OCI-LY7 (cell line): ENCODE results near the gene DSG2. TPM values are rescaled to one million over a fixed set of nuclear protein-coding genes. Genes with fewer than 3 reads are reported as not detected.
"Not testable (repeated sequence)": the region's sequence is repeated elsewhere in the genome, so short reads cannot be mapped to it uniquely, and the experiment has no call there.

Source experiments
- BruUV-seq: library from RNA; stranded (reverse); fragments of 400-500 nt; replicated peaks from 2 replicates; lab custom pipeline; 2021; lab: Mats Ljungman, UMichigan
- CTCF ChIA-PET: fragments of 300-600 bp; sonication (Branson Sonifier 250); formaldehyde crosslinking; loops from one replicate; lab custom pipeline; 2022; ENCODE audit warnings: antibody characterized with exemption; ENCODE audit not compliant: unreplicated experiment; lab: Charles Lee
- POLR2A ChIA-PET: fragments of 300-600 bp; sonication (Branson Sonifier 250); formaldehyde crosslinking; loops from one replicate; lab custom pipeline; 2022; ENCODE audit warnings: antibody characterized with exemption; lab: Charles Lee
- DNase-seq: peaks from one replicate; pipeline ENCODE4 v3.0.0-alpha.2; 2015; ENCODE audit warnings: low spot score
- H2AFZ ChIP-seq: fragments of 200-600 bp; sonication (generic), shearing (Covaris generic); 2 replicates; pipeline ENCODE4 v1.6.1; 2014; ENCODE audit warnings: mild to moderate bottlenecking, antibody characterized with exemption, low read length, moderate library complexity
- H3K27ac ChIP-seq: fragments of 200-600 bp; sonication (generic); 2 replicates; pipeline ENCODE4 v1.5.1; 2014; ENCODE audit warnings: mixed run types, low read depth, mild to moderate bottlenecking, moderate library complexity, low read length, inconsistent platforms; ENCODE audit not compliant: poor library complexity, severe bottlenecking
- H3K36me3 ChIP-seq: fragments of 200-600 bp; sonication (generic); 2 replicates; pipeline ENCODE4 v1.6.1; 2014; ENCODE audit warnings: mild to moderate bottlenecking, antibody characterized with exemption, low read length, moderate library complexity, mixed read lengths; ENCODE audit not compliant: insufficient read depth
- H3K4me1 ChIP-seq: fragments of 200-600 bp; sonication (generic); 2 replicates; pipeline ENCODE4 v1.5.1; 2014; ENCODE audit warnings: mild to moderate bottlenecking, low read length; ENCODE audit not compliant: insufficient read depth, poor library complexity, severe bottlenecking
- H3K4me2 ChIP-seq: fragments of 200-600 bp; sonication (generic); 2 replicates; pipeline ENCODE4 v1.6.1; 2014; ENCODE audit warnings: mild to moderate bottlenecking, low read length
- H3K4me3 ChIP-seq: fragments of 200-600 bp; sonication (generic); 2 replicates; pipeline ENCODE4 v1.5.1; 2014; ENCODE audit warnings: mild to moderate bottlenecking, low read depth, low read length; ENCODE audit not compliant: poor library complexity, severe bottlenecking
- H3K79me2 ChIP-seq: fragments of 200-600 bp; sonication (generic); 2 replicates; pipeline ENCODE4 v1.6.1; 2016; ENCODE audit warnings: low read depth, mild to moderate bottlenecking, low read length, moderate library complexity, mixed read lengths; ENCODE audit not compliant: insufficient read depth
- H3K9me2 ChIP-seq: fragments of 200-600 bp; sonication (generic); 2 replicates; pipeline ENCODE4 v1.6.1; 2016; ENCODE audit warnings: mild to moderate bottlenecking, low read length, mixed read lengths; ENCODE audit not compliant: insufficient read depth
- H3K9me3 ChIP-seq: fragments of 200-600 bp; sonication (generic); 2 replicates; pipeline ENCODE4 v1.6.1; 2014; ENCODE audit warnings: mild to moderate bottlenecking, mixed run types, low read length, mixed read lengths
- H4K20me1 ChIP-seq: fragments of 200-600 bp; sonication (generic); 2 replicates; pipeline ENCODE4 v1.6.1; 2014; ENCODE audit warnings: mild to moderate bottlenecking, antibody characterized with exemption, low read length, moderate library complexity, mixed read lengths; ENCODE audit not compliant: insufficient read depth
- CTCF ChIP-seq: fragments of 200-600 bp; sonication (generic); conservative IDR thresholded peaks from 2 replicates; pipeline ENCODE4 v1.5.1; 2014; ENCODE audit warnings: mild to moderate bottlenecking, antibody characterized with exemption, low read length, moderate library complexity, mixed read lengths
- EZH2phosphoT487 ChIP-seq: fragments of 200-600 bp; sonication (generic); IDR thresholded peaks from 2 replicates; pipeline ENCODE4 v1.6.1; 2018; ENCODE audit warnings: low read depth, borderline replicate concordance, mild to moderate bottlenecking, mixed run types, antibody characterized with exemption, low read length, moderate library complexity, mixed read lengths
- intact Hi-C: fragments of 100-400 bp; cut with micrococcal nuclease; formaldehyde crosslinking; loops from one replicate; pipeline ENCODE4 v1.10.0; 2022; ENCODE audit not compliant: unreplicated experiment
- total RNA-seq, 2 experiments: library from RNA; depleted of rRNA in 1 of 2; stranded (reverse); fragments of >200 nt in 1 of 2; shearing (Covaris generic) in 1 of 2; gene quantifications; 2 replicates each; pipeline ENCODE4 v1.2.3, GENCODE V29; 2014 to 2022

DSG2 gene
- total RNA-seq, 2 experiments from 2014 or later = not detected

- Histone ChIP-seq H3K9me3 (no peaks in the 10 kb centered on the region), H3K79me2 (no peaks in the 10 kb centered on the region), H3K4me1 (peaks cover 6% of the 10 kb centered on the region), H3K27ac (no peak overlapping the region), H3K4me2 (no peak overlapping the region), H4K20me1 (no peaks in the 10 kb centered on the region), H3K4me3 (no peak overlapping the region), H3K36me3 (no peaks in the 10 kb centered on the region), H2AFZ (no peak overlapping the region), H3K9me2 (no peaks in the 10 kb centered on the region)
- BruUV-seq = no TSS peak
- TF ChIP-seq EZH2phosphoT487 = no peak
- TF ChIP-seq CTCF = no peak
- ChIA-PET POLR2A (no interaction called here), CTCF (no interaction called here)
- DNase-seq = no peak
- intact Hi-C loops = no loop called here
Measured at GRCh38 chr18:31505156-31505555, 7.2 kb downstream of the DSG2 start.

- H3K36me3 ChIP-seq = no peaks in the 10 kb centered on the region
- no peak overlapping the region for H2AFZ ChIP-seq
- no peak overlapping the region for H3K4me2 ChIP-seq
- intact Hi-C loops = no loop called here
- peak; percentile 22; the same call in 1 of the 2 replicates for TF ChIP-seq CTCF
- no peak for TF ChIP-seq EZH2phosphoT487
- no peaks in the 10 kb centered on the region for H3K9me3 ChIP-seq
- DNase-seq = no peak
- H3K79me2 ChIP-seq = no peaks in the 10 kb centered on the region
- no peak overlapping the region for H3K4me3 ChIP-seq
- H4K20me1 ChIP-seq = no peaks in the 10 kb centered on the region
- no peaks in the 10 kb centered on the region for H3K4me1 ChIP-seq
- CTCF ChIA-PET = no interaction called here
- POLR2A ChIA-PET = interaction anchor here (0.7 kb wide), 2 partner anchors 286 to 829 kb away, joined by 3 to 8 read pairs; no protein-coding TSS in a partner anchor
- no peak overlapping the region for H3K27ac ChIP-seq
- no TSS peak for BruUV-seq
- H3K9me2 ChIP-seq = no peaks in the 10 kb centered on the region
Measured at GRCh38 chr18:31506024-31506742, 8.2 kb downstream of the DSG2 start.

DNA sequence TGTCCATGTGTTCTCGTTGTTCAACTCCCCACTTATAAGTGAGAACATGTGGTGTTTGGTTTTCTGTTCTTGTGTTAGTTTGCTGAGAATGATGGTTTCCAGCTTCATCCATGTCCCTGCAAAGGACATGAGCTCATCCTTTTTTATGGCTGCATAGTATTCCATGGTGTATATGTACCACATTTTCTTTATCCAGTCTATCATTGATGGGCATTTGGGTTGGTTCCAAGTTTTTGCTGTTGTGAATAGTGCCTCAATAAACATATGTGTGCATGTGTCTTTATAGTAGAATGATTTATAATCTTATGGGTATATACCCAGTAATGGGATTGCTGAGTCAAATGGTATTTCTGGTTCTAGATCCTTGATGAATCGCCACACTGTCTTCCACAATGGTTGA lies 9.1 kb downstream of the DSG2 start:
- not testable (repeated sequence) for H2AFZ ChIP-seq

More for the DNA sequence above, 9.1 kb downstream of the DSG2 start:
- H3K9me2 ChIP-seq, H3K36me3 ChIP-seq, H3K27ac ChIP-seq, intact Hi-C loops, BruUV-seq, H3K79me2 ChIP-seq, H3K4me2 ChIP-seq, CTCF ChIA-PET, H4K20me1 ChIP-seq, H3K4me3 ChIP-seq, H3K9me3 ChIP-seq, POLR2A ChIA-PET, H3K4me1 ChIP-seq, DNase-seq: not testable (repeated sequence)
